ENCODE data around the gene S1PR5.

Gene S1PR5

DNA sequence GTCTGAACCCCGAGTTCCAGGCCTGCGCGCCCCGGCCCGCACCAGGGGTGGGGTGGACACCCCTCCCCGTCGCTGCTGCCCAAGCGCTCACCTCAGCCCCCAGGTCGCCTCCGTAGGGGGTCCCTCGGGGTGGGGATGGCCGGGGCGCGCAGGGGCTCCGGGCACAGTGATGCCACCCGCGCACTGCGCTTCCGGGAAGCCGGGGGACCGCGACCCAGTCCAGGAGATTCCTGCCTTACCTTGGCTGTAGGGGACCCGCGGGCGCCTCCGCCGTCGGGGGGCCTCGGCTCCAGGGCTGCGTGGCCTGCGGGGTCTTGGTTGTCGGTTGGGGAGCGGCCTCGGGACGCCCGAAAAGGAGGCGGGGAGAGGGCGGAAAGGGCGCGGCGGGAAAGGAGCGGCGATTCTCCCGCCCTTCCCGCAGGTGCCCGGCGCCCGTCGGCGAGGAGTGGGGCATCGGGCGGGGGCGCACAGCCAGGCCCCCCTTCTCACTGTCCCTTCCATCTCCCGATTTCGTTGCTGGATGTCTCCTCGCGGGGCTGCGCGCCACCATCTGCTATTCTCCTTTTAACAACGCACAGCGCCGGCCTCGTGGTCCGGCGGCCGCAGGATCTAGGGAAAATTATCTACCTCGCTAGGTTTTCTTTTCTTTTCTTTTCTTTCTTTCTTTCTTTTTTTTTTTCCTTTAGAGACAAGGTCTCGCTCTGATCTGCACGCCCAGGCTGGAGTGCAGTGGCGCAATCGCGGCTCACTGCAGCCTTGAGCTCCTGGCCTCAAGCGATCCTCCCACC lies 14.1 kb downstream of the S1PR5 start, which contains the start of gene KEAP1:
Gene KEAP1, minus strand, starts transcription at position 355 of the 788 bp plus-strand sequence. CDS start 3,323 bp downstream, outside the sequence.
- DNase-seq (ENCODE audit: low read depth): no peak
- TF ChIP-seq, protein P1, sequence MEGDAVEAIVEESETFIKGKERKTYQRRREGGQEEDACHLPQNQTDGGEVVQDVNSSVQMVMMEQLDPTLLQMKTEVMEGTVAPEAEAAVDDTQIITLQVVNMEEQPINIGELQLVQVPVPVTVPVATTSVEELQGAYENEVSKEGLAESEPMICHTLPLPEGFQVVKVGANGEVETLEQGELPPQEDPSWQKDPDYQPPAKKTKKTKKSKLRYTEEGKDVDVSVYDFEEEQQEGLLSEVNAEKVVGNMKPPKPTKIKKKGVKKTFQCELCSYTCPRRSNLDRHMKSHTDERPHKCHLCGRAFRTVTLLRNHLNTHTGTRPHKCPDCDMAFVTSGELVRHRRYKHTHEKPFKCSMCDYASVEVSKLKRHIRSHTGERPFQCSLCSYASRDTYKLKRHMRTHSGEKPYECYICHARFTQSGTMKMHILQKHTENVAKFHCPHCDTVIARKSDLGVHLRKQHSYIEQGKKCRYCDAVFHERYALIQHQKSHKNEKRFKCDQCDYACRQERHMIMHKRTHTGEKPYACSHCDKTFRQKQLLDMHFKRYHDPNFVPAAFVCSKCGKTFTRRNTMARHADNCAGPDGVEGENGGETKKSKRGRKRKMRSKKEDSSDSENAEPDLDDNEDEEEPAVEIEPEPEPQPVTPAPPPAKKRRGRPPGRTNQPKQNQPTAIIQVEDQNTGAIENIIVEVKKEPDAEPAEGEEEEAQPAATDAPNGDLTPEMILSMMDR (IDR thresholded peaks at IDR 0.05; ENCODE audit: control insufficient read depth, extremely low read depth, insufficient read depth): no peak
- H3K4me3 ChIP-seq (ENCODE audit: low read depth, low read length): peak within 1 kb of the TSS; percentile 90

DNA sequence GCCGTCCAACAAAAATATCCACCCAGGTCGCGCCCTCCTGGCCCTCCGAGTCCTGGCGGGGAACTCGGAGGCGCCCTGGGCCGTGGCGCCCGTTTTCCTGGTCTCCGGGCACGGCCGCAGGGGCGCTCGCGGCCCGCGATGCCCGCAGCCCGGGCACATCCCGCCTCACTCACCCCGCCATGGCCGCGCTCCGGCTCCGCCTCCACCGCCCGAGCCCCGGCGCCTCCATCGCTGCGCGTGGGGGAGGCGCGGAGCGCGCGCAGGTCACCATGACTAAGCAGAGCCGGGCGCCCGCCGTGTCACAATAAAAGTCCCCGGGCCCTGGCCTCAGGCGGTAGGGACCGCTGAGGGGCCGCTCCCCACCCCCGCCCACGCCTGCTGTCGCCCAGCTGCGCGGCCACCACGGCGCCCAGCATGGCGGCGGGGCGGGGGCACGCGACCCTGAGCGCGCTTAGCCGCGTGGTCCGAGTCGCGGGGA lies 14.7 kb downstream of the S1PR5 start:
- peak; percentile 56 for DNase-seq (ENCODE audit: low read depth)
- TF ChIP-seq, protein P1 (IDR thresholded peaks at IDR 0.05; ENCODE audit: control insufficient read depth, extremely low read depth, insufficient read depth): no peak
- H3K4me3 ChIP-seq (ENCODE audit: low read depth, low read length): peak overlapping the region; percentile 90

DNA sequence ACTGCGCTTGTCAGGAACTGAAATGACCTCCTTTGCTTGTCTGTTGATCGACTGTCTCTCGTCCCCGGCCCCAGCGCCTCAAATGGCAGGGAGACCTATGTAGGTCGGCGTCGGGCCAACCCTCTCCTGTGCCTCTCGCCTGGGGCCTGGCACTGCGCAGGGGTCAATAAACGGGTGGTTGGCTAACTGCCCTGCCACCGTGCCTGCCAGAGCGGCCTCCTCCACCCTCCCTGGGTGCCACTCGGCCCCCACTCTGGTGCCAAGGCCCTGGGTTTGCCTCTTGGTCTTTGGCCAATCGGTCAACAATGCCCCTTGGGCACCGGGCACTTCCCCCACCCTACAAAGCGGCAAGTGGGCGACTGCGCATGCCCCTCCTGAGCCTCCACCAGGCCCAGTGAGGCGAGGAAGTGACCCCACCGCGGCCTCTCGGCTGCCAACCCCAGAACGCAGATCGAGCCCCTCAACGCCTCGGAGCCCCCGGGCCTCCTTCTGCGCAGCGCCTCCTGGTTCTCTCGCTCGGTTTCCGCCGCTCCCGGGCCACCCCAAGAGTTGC lies 15.2 kb downstream of the S1PR5 start:
- TF ChIP-seq, protein P1 (IDR thresholded peaks at IDR 0.05; ENCODE audit: control insufficient read depth, extremely low read depth, insufficient read depth): no peak
- peak overlapping the region; percentile 90 for H3K4me3 ChIP-seq (ENCODE audit: low read depth, low read length)
- peak; percentile 90 for DNase-seq (ENCODE audit: low read depth)

DNA sequence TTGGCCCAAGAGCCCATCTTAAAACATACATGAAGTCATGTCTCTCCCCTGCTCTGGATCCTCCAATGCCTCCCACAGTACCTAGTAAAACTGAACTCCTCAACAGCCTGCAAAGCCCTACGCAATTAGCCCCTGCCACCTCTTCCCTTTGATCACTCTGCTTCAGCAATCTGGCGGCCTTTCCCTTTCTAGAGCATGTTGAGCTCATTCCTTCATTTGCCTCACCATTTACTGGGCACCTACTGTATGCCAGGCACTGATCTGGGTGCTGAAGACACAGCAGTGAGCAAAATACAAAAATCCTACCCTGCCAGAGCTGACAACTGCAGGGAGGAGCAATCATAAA lies 17.0 kb downstream of the S1PR5 start:
- TF ChIP-seq, protein P1 (IDR thresholded peaks at IDR 0.05; ENCODE audit: control insufficient read depth, extremely low read depth, insufficient read depth): no peak
- no peak overlapping the region for H3K4me3 ChIP-seq (ENCODE audit: low read depth, low read length)
- no peak for DNase-seq (ENCODE audit: low read depth)

DNA sequence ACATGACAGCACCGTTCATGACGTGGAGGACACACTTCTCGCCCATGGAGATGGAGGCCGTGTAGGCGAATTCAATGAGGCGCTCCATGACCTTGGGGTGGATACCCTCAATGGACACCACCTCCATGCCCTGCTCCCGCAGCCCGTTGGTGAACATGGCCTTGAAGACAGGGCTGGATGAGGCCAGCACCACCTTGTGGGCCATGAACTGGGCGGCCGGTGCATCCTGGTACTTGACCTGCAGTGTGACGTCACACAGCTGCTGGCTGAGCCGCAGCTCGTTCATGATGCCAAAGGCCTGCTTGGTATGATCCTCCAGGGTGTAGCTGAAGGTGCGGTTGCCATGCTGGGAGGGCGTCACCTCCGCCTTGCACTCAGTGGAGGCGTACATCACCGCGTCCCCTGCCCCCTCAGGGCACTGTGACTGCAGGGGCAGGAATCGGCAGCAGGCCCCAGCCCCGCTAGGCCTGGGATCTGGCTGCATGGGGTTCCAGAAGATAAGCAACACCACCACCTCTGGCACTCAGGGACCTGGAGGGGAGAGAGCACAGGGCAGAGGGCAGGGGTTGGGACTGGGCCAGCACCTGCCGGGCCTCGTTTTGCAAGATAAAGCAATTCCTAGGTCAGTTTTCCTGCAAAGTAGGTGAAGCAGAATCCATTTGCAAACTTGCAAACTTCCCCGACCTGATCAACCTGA lies 17.5 kb downstream of the S1PR5 start:
- DNase-seq (ENCODE audit: low read depth): no peak
- TF ChIP-seq, protein P1 (IDR thresholded peaks at IDR 0.05; ENCODE audit: control insufficient read depth, extremely low read depth, insufficient read depth): no peak
- no peak overlapping the region for H3K4me3 ChIP-seq (ENCODE audit: low read depth, low read length)

DNA sequence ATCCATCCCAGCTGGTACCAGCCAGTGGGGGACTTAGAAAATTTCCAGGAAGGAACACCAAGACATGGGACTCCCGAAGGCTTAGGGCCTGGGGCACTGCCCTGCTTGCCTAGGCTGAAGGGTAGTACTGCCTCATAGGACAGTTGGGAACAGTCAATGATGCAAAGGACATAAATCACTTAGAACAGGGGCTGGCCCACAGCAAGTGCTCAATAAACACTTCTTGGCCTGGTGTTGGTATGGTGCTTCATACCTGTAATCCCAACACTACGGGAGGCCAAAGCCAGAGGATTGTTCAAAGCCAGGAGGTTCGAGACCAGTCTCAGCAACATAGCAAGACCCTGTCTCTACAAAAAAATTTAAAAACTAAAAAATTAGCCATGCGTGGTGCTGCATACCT lies 19.9 kb downstream of the S1PR5 start:
- DNase-seq (ENCODE audit: low read depth): no peak
- no peak overlapping the region for H3K4me3 ChIP-seq (ENCODE audit: low read depth, low read length)
- TF ChIP-seq, protein P1 (IDR thresholded peaks at IDR 0.05; ENCODE audit: control insufficient read depth, extremely low read depth, insufficient read depth): no peak
